Adrenal gland (tissue), 5 donors: ENCODE results near the gene FCER1G.

Experiments used
- CTCF ChIP-seq, 6 experiments: fragments of 450-650 bp in 4 of 6; fragments of 200-600 bp in 2 of 6; sonication (generic) in 1 of 6; IDR thresholded peaks; 1 replicate in 5 of 6; 2 replicates in 1 of 6; pipeline versions ENCODE4 v1.5.1 to v1.8.0; 2016 to 2021; ENCODE audit warnings: antibody characterized with exemption in 6 of 6, mild to moderate bottlenecking in 2 of 6, moderate library complexity in 1 of 6
- POLR2A ChIP-seq, 2 donors: fragments of 450-650 bp; IDR thresholded peaks; one replicate each; pipeline ENCODE4 v1.6.1; 2017; ENCODE audit warnings: antibody characterized with exemption in 2 of 2, mild to moderate bottlenecking in 2 of 2, moderate library complexity in 1 of 2
- donor health status: DM: no; HTN: no; CAD: no.

- TF ChIP-seq CTCF (IDR thresholded peaks at IDR 0.05) = no peak
- no peak for TF ChIP-seq POLR2A (IDR thresholded peaks at IDR 0.05)
These were observed 40.2 kb upstream of the FCER1G start for GRCh38 chr1:161174911-161175310.
